Brain pericyte (primary cell): ENCODE measurements around the gene PHF20.
"Not testable (repeated sequence)": the region's sequence is repeated elsewhere in the genome, so short reads cannot be mapped to it uniquely, and the experiment has no call there.

ENCODE experiments used
- DNase-seq: peaks from one replicate; pipeline ENCODE4 v3.0.0-alpha.2; 2012; ENCODE audit warnings: low read depth, low spot score

Gene PHF20

GRCh38 chr20:35776513-35777101, 4.8 kb downstream of the PHF20 start:
- DNase-seq, result no peak

DNA sequence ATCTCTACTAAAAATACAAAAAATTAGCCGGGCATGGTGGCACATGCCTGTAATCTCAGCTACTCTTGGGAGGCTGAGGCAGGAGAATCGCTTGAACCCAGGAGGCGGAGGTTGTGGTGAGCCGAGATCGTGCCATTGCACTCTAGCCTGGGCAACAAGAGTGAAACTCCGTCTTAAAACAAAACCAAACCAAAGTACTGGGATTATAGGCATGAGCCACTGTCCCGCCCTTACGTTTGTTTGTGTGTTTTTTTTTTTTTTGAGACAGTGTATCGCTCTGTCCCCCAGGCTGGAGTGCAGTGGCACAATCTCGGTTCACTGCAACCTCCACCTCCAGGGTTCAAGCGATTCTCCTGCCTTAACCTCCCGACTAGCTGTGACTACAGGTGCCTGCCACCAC, 12.0 kb downstream of the PHF20 start:
- DNase-seq, result not testable (repeated sequence)

GRCh38 chr20:35785541-35785940, 13.7 kb downstream of the PHF20 start:
- DNase-seq, result not testable (repeated sequence)

DNA sequence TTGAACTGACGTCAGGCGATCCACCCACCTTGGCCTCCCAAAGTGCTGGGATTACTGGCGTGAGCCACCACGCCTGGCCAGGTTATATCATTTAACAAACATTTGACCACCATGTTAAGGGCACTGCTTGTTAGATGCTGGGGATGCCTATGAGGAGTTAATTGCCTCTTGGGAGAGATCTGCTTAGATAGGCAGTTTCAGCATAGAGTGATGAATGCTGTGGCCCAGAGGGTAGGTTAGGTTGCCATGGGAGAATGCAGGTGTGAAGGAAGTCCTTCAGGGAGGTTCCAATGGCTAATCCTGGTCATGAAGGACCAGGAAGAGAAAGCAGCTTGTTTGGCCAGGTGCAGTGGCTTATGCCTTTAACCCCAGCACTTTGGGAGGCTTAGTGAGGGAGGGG, 17.0 kb downstream of the PHF20 start:
- DNase-seq, result no peak

- DNase-seq, result no peak
Measured at GRCh38 chr20:35791097-35791496, 19.3 kb downstream of the PHF20 start.

DNA sequence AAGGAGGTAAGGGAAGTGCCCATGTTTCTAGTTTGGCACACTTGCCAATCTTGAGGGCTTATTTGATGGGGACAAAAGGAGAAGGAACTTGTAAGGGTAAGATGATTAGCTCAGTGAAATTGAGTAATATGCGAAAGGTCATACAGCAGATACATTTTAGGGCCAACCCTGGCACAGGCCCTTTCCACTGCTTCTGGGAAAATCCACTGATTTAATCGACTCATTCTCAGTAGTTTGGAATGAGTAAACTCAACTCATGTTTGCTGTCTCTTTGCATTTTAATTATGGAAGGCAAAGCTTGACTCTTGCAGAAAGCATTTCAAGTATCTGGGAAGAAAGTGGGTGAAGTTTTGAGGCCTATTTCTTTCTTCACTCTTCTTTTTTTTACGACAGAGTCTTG, 20.0 kb downstream of the PHF20 start:
- DNase-seq, result no peak

GRCh38 chr20:35792740-35793139, 20.9 kb downstream of the PHF20 start:
- no peak for DNase-seq

DNA sequence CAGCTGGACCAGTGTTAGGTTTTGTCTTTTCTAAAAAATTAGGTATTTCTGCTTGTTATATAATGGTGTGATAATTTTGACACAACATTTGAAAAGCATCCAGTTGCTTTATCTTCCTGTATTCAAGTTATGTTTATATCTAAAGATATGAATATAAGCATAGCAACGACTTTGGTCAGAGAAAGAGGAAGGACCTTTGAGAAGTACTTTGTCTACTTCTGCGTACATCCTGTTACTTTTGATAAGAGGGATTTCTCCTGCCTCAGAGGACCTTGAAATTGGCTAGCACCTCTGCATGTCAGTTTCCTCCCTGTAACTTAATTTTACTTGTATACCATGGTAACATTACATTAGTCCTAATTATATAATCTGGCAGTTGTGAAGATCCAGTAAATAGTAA, 24.8 kb downstream of the PHF20 start:
- no peak for DNase-seq

DNA sequence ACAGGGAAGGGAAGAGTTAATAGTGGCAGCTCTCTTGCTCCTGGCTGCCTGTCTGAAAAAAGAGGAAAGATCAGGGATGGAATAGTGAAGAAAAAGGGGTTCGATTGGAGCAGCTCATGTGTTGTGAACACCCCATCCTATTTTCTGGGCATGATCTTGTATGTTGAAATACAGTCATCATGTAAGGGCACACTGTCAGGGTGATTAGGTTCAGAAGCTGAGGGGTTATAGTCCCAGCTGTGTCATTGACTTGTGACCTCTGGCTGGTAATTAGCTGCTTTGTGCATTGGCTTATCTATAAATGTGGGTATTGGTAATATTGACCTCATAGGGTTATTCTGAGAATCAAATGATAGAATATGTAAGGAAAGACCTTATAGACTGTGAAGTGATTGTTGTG, 30.1 kb downstream of the PHF20 start:
- DNase-seq, result no peak

DNA sequence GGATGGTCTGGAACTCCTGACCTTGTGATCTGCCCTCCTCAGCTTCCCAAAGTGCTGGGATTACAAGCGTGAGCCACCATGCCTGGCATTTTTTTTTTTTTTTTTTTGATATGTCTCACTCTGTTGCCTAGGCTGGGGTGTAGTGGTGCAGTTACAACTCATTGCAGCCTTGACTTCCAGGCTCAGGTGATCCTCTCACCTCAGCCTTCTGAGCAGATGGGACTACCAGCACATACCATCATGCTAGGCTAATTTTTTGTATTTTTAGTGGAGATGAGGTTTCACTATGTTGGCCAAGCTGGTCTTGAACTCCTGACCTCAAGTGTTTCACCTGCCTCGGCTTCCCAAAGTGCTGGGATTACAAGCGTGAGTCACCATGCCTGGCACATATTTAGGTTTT, 34.3 kb downstream of the PHF20 start:
- no peak for DNase-seq

GRCh38 chr20:35807877-35808276, 36.1 kb downstream of the PHF20 start:
- DNase-seq, result no peak

- DNase-seq, result no peak
Measured at GRCh38 chr20:35820715-35821114, 48.9 kb downstream of the PHF20 start.

GRCh38 chr20:35821807-35822242, 50.0 kb downstream of the PHF20 start:
- no peak for DNase-seq

DNA sequence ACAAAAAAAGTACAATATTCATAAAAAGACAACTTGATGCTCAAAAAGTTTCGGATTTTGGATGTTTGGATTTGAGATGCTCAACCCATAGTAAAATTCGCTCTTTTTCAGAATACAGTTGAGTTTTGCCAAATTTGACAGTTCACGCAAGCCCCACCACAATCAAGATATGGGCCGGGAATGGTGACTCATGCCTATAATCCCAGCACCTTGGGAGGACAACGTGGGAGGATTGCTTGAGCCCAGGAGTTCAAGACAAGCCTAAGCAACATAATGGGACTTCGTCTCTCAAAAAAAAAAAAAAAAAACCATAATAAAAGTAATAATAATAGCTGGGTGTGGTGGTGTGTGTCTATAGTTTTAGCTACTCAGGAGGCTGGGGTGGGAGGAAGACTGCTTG, 51.3 kb downstream of the PHF20 start:
- no peak for DNase-seq

DNA sequence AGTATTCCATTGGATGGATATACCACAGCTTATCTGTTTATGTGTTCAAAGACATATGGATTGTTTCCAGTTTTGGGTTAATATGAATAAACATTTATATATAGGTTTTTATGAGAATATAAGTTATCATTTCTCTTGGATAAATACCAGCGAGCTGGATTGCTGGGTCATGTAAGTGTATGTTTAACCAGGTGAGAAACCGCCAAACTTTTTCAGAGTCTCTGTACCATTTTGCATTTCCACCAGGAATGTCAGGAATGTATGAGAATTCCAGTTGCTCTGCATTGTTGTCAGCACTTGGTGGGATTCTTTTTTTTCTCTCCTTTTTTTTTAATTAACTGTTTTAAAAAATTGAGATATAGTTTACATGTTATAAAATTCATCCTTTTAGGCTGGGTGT, 52.1 kb downstream of the PHF20 start:
- DNase-seq, result no peak

- DNase-seq, result no peak
Measured at GRCh38 chr20:35826397-35826998, 54.7 kb downstream of the PHF20 start.

DNA sequence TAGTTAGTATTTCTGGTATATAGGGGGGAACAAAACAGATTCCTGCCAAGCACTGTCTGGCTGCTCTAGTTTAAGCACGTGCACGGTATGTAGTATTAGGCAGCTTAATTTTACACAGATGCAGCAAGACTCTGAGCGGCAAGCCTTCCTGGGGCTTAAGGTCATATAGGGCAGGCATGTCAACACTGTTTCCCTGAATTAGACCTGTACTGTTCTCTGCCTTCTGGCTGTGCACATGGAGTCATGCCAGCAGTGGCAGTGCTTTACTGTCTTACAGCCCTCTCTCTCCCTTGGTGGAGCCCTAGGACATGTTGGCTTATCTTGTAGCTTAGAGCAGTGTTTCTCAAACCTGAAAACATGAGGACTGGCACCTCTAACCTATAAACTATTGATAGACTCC, 56.6 kb downstream of the PHF20 start:
- DNase-seq, result peak; percentile 74

DNA sequence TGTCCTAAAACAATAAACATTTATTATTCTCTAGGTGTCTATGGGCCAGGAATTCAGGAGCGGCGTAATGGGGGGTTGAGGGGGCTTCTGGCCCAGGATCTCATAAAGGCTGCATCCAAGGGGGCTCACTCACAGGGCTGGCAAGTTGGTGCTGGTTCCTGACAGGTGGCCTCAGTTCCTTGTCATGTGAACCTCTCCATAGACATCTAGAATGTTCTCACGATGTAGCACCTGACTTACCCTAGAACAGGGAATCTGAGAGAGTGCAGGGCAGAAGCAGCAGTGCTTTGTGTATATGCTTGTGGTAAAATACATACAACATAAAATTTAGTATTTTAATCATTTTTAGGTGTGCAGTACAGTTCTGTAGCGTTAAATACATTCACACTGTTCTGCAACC, 57.1 kb downstream of the PHF20 start:
- DNase-seq, result no peak

GRCh38 chr20:35830264-35830663, 58.4 kb downstream of the PHF20 start:
- no peak for DNase-seq

GRCh38 chr20:35831029-35831428, 59.2 kb downstream of the PHF20 start:
- no peak for DNase-seq

- DNase-seq, result no peak
Measured at GRCh38 chr20:35831971-35832370, 60.2 kb downstream of the PHF20 start.

- no peak for DNase-seq
Measured at GRCh38 chr20:35833241-35833640, 61.4 kb downstream of the PHF20 start.

DNA sequence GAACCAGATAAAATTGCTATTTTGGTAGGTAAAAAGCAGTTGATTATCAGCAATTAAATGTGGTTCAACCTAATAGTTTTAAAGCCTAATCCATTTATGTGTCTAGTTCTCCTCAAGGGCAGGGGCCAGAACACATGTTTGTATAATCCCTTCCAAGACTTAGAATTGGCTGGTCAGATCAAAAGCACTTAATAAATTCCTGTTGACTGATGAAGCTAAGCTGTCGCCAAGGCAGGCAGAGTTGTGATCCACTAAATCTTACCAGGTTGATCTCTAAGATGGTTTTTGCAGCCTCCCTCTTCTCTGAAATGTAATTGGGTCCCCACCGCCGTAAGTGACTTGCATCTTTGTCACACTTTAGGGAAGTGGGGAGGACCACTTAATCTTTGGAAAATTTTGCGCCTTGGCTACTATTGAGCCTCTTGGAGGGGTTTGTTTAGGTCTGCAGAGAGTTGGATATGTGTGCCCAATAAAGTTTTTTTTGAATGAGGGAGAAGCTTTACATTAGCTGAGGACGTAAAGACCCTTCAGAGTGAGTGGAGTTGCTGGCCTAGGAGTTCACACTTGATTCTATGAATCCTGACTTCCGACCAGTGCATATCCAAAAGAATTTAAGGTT, 65.9 kb downstream of the PHF20 start:
- DNase-seq, result no peak
